GM19452 (cell line): ENCODE measurements around the gene NHLRC1.

Source experiments
- ATAC-seq: cut with Tn5 transposase; IDR thresholded peaks from one replicate; pipeline ENCODE4 v1.9.1; 2021; ENCODE audit not compliant: unreplicated experiment

The NHLRC1 gene

DNA sequence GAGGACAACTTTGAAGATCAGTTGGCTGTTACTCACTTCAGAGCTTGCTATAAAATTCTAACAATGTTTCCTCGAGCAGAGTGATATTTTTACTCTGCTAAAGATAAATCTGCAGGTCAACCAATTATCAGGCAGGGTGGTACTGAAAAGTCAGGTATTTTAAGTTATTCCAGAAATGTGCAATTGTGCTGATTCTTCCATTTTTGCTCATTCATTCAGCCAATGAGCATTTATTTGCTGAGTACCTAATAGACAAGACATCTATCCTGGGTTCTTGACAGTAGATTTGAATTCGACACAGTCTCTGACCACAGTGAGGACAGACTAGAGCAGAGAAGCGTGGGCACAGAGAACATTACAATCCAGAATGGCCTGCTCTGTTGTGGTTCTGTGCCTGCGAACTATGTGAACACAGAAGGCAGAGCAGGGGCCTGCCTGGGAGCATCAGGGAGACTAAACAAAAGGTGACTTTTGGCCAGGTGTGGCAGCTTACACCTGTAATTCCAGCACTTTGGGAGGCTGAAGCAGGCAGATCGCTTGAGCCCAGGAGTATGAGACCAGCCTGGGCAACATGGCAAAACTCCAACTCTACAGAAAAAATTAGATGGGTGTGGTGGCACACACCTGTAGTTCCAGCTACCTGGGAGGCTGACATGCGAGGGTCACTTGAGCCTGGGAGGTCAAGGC lies 17.6 kb upstream of the NHLRC1 start:
- no peak for ATAC-seq

DNA sequence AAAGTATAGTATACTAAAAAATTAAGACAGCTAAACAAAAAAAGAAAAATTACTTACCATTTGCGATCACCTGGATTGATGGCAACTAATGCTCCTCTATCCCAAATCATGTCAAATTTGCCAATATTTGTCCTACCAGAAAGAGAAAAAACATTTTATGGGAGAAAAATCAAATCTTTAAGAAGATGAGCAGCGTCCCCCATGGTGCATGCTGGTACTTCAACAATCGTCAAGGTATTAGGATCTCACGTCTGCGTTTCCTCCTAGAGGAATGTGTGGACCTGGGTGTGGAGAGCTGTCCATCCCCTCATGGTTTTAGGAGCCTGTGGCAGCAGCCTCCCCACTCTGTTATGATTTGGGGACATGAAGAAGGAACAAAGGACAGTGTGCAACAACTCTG lies 16.4 kb upstream of the NHLRC1 start:
- no peak for ATAC-seq

DNA sequence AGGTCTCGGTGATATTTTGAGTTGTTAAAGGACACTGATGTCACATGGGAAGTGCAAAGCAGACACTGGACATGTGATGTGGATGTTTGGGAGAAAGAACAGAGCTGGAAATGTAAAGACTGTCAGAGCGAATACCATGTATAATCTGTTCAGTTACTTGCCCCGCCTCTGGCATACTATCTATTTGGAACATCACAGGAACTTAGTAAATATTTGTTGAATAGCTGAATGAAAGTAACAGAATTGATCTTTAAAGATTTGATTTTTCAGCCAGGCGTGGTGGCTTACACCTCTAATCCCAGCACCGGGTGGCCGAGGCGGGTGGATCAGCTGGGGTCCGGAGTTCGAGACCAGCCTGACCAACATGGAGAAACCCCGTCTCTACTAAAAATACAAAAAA lies 13.8 kb upstream of the NHLRC1 start:
- no peak for ATAC-seq

DNA sequence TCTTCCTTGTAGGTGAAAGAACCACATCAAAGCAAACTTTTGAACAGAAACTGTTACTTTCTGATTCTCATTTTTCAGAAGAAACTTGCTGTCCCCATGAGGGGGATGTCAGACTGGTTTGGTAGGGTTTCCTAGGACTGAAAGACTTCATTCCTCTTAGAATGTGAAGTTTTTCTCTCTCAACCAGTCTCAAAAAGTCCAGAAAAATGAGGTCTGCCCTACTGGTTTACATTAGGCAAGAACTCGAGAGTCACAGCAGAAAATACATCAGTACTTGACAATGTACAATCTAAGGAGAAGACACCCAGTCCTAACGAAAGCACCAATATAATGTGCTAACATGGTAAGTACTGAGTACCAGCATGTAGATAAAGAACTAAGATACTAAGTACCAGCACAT lies 12.7 kb upstream of the NHLRC1 start:
- no peak for ATAC-seq

DNA sequence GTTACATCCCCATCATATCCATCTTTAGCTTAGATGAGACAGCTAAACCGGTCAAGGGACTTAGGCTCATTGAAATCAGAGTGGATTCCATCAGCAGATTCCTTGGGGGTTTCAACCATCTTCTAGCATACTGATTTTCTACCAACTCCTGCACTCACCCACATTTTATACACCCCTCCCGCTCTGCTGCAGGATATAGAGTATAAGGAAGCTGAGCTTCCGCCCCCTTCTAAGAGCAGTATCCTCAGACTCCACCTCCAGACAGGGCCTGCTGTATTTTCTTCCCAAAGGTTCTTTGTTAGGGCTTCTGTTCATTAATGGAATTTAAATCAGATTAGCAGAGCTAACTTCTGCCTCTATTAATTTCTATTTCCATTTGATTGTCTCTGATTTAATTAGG lies 9.9 kb upstream of the NHLRC1 start:
- ATAC-seq: no peak

DNA sequence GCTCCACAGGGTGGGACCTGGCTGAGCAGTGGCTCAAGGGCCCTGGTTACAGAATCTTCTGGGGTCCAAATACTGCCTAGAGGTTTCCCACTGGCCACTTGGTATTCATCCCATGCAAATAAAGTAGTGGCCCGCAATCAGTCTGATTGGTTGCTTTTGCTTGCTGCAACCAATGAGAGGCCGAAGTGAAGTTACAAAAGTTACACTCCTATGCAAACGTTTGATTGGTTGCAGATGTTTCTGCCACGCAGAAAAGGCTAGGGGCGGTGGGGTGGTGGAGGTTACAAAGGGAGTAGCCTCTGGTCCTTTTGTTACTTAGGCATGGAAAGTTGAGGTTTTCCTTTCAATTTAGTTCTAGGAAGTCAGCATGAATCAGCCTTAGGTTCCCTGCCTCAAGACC lies 3.6 kb upstream of the NHLRC1 start:
- ATAC-seq: no peak

- no peak for ATAC-seq
Measured at GRCh38 chr6:18121580-18122127, 823 bp downstream of the NHLRC1 start.

DNA sequence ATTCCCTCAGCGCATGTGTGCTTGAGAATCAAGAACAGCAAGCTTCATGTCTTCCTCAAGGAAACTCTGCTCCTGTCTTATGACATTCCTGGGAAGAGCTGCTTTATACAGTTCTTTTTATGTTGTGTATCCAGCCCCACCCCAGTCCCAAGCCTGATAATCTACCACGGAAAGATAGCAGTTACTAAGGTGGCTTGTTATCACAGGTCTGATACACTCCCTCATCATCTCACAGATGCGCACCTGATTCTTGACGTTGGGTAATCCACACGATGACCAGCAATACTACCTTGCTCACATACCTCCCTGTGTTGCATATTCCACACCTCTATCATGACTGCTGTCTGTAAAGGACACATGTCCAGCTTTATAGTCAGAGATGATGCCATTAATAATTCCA lies 3.2 kb downstream of the NHLRC1 start:
- ATAC-seq: no peak

- ATAC-seq: no peak
Measured at GRCh38 chr6:18118330-18118729, 4.1 kb downstream of the NHLRC1 start.

DNA sequence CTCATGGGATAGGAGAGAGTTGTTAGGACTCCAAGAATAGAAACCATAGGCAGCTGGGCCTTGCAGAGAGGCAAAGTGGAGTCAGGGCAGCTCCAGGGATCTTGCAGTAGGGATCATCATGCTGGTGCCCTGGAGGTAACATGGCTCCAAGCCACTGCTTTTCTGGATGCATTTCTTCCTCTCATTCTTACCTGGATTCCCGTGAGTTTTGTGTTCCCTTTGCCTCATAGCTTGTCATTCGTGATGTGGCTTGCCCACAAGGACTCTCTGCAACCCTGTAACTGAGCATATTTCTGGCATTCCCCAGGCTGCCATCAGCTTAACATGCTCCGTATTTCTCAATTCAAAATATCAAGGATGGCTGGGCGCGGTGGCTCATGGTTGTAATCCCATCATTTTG lies 5.3 kb downstream of the NHLRC1 start:
- no peak for ATAC-seq

- no peak for ATAC-seq
Measured at GRCh38 chr6:18115356-18115755, 7.1 kb downstream of the NHLRC1 start.

DNA sequence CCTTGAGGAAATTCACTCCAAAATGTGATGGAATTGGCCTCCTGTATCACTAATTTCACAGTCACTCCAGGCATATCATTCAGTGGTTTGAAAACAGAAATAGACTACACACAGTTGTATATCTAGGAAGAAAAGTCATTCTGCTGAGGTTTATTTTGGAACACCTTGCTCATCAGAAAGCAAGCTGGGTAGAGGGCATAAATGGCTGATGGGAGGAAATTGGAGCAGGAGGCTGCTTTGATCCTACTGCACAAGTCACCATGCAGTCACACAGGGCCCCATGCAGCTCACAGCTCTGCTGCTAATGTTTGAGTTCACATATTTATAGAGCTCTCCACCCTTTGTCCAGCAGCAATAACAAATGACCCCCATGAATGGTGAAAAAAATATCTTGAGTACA lies 12.3 kb downstream of the NHLRC1 start:
- ATAC-seq: no peak

DNA sequence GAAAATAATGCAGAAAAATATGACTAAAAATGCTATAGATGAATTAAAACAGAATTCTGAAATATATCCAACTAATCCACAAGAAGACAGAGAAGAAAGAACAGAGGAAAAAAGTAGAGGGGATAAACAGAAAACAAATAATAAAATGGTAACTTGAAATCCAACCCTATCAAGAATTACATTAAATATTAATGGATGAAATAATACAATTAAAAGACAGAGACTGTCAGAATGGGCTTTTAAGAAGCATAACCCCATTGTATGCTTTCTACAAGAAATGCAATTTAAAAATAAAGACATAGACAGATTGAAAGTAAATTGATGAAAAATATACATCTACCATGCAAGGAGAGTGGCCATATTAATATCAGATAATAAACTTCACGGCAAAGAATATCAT lies 15.4 kb downstream of the NHLRC1 start:
- ATAC-seq: no peak

- ATAC-seq: no peak
Measured at GRCh38 chr6:18102783-18103509, 19.5 kb downstream of the NHLRC1 start.

- no peak for ATAC-seq
Measured at GRCh38 chr6:18101873-18102272, 20.6 kb downstream of the NHLRC1 start.

DNA sequence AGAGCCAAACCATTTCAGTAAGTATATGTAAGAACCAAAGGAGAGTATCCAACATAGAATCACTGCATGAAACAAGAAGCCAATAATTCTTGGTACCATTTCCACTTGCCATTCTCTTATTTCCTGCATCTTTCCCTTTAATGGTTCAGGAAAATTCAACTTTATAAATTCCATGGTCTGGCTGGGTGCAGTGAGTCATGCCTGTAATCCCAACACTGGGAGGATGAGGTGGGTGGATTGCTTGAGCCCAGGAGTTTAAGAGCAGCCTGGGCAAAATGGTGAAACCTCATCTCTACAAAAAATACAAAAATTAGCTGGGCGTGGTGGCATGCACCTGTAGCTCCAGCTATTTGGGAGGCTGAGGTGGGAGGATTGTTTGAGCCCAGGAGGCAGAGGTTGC lies 21.2 kb downstream of the NHLRC1 start:
- no peak for ATAC-seq

GRCh38 chr6:18100296-18100695 lies 22.2 kb downstream of the NHLRC1 start:
- ATAC-seq: no peak

DNA sequence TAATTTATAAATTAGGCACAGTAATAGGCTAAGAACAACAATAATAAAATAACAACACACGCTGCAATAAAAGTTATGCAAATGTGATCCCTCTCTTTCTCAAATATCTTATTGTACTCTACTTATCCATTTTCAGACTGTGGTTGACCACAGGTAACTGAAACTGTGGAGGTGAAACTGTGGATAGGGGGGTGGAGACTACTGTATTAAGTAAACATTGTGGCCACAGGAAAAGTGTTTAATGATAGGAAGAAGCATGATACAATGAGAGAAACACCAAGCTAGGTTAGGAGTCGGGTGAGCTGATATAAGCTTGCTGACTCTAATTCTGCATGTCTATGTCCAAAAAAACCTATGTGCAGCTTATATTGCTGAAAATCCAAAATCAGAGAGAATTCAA lies 23.0 kb downstream of the NHLRC1 start:
- no peak for ATAC-seq

DNA sequence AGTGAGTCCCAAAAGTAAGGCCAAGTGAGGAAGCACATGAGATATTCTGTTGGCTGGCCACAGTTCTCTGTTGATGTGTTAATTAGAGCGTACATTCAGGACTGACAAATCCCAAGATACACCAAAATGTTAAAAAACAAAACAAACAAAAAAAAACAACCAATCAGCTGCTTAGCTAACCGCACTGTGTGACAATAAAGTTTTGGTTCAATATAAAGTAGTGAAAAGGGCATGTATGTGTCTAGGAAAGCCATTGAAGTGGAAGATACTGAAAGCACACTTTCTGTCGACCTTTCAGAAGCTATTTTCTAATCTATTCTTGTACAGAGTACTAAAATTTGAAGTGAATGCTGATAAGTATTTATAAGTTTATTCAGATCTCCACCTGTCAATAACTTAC lies 26.1 kb downstream of the NHLRC1 start:
- ATAC-seq: no peak

DNA sequence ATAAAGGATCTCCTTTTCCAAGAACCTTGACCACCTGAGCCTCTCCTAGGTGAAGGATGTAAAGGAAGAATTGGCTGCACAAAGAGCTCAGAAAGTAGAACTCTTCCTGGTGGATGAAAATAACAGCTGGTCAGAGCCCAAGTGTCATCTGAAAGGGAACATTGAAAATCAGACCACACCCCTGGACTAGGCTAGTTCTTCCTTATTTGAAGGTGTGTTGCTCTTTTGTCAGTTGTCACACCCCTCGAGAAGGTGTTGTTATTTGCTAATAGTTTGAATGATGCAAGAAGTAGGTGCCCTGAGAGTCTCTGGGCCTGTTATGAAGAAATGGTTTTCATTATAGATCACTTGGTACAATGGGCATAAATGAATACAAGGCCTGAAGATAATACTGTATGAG lies 31.1 kb downstream of the NHLRC1 start:
- no peak for ATAC-seq

- no peak for ATAC-seq
Measured at GRCh38 chr6:18090349-18090786, 32.1 kb downstream of the NHLRC1 start.
